ENCODE results near the gene NEURL1B. TPM values are rescaled to one million over a fixed set of nuclear protein-coding genes. Genes with fewer than 3 reads are reported as not detected.
"Not testable (repeated sequence)": the region's sequence is repeated elsewhere in the genome, so short reads cannot be mapped to it uniquely, and the experiment has no call there.

NEURL1B gene
- total RNA-seq, 1 experiment from 2014 or later: 2.8 TPM

DNA sequence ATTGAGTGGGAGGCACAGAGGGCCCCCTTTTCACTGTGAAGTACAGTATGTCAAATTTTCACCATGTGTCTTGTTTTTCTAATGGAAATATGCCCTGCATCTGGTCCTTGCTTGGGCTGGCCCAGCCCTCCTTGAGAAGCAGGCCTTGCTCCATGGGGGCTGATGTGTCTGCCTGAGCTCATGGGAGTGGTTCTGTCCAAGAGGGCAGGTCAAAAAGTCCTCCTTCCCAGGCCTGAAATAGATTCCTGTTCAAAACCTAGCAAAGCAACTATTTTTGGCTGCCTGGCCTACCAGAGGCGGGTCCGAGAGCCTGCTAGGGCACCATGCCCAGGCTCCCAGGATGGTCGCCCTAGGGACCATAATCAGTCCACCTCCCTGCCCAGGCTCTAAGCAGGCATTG lies 40.5 kb upstream of the NEURL1B start:
- intact Hi-C loops (cut with micrococcal nuclease; ENCODE audit: unreplicated experiment): no loop called here
- Mint-ChIP-seq H3K4me1 (ENCODE audit: low read depth, unreplicated experiment) (no peaks in the 10 kb centered on the region), H3K36me3 (ENCODE audit: insufficient read depth, unreplicated experiment) (no peaks in the 10 kb centered on the region), H3K27ac (ENCODE audit: unreplicated experiment) (no peak overlapping the region), H3K4me3 (ENCODE audit: low read depth, unreplicated experiment) (no peak overlapping the region), H3K9me3 (ENCODE audit: low read depth, unreplicated experiment) (no peaks in the 10 kb centered on the region), H3K27me3 (ENCODE audit: unreplicated experiment) (peaks cover 53% of the 10 kb centered on the region)
- no peak for DNase-seq
- CTCF ChIA-PET: no interaction called here
- BruUV-seq (replicated peaks): no TSS peak
- TF ChIP-seq, protein P1, sequence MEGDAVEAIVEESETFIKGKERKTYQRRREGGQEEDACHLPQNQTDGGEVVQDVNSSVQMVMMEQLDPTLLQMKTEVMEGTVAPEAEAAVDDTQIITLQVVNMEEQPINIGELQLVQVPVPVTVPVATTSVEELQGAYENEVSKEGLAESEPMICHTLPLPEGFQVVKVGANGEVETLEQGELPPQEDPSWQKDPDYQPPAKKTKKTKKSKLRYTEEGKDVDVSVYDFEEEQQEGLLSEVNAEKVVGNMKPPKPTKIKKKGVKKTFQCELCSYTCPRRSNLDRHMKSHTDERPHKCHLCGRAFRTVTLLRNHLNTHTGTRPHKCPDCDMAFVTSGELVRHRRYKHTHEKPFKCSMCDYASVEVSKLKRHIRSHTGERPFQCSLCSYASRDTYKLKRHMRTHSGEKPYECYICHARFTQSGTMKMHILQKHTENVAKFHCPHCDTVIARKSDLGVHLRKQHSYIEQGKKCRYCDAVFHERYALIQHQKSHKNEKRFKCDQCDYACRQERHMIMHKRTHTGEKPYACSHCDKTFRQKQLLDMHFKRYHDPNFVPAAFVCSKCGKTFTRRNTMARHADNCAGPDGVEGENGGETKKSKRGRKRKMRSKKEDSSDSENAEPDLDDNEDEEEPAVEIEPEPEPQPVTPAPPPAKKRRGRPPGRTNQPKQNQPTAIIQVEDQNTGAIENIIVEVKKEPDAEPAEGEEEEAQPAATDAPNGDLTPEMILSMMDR (IDR thresholded peaks at IDR 0.05; ENCODE audit: unreplicated experiment): no peak

DNA sequence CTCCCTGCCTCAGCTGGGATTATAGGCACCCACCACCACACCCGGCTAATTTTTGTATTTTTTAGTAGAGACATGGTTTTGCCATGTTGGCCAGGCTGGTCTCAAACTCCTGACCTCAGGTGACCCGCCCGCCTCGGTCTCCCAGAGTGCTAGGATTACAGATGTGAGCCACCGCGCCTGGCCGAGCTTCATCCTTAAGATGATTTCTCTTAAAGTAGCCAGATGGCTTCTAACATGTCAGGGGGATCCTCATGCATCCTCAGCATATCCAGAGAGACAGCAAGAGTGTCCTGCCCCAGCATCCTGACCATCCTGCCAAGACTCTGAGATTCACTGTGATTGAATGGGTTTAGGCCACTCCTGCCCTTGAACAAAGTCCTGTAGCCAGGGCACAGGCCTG lies 39.5 kb upstream of the NEURL1B start:
- DNase-seq; H3K4me1 Mint-ChIP-seq (ENCODE audit: low read depth, unreplicated experiment); H3K27ac Mint-ChIP-seq (ENCODE audit: unreplicated experiment); CTCF ChIA-PET; H3K9me3 Mint-ChIP-seq (ENCODE audit: low read depth, unreplicated experiment); H3K36me3 Mint-ChIP-seq (ENCODE audit: insufficient read depth, unreplicated experiment); H3K4me3 Mint-ChIP-seq (ENCODE audit: low read depth, unreplicated experiment); BruUV-seq (replicated peaks); intact Hi-C loops (cut with micrococcal nuclease; ENCODE audit: unreplicated experiment): not testable (repeated sequence)
- H3K27me3 Mint-ChIP-seq (ENCODE audit: unreplicated experiment): peaks cover 51% of the 10 kb centered on the region

DNA sequence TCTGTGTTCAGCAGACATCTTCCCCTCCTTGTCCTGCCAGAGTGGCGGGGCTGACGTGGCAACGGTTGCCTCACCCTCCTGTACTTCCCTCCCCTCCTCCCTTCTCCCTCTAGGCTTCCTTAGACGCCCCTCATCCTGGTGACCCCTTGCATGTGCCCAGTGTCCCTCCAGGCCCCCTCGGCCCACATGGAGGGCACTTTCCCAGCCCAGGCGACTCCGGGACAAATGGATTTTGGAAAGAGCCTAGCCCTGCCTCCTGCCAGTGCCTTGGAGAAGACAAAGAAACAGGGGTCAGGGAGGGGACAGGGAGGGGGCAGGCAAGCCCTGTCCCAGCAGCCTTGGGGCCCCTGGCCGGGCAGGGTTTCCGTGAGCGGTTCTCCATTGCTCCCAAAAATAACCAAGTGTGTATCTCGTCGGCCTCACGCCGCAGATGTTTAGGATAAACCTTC lies 38.3 kb upstream of the NEURL1B start:
- H3K9me3 Mint-ChIP-seq (ENCODE audit: low read depth, unreplicated experiment): no peaks in the 10 kb centered on the region
- CTCF ChIA-PET: no interaction called here
- no peak for DNase-seq
- intact Hi-C loops (cut with micrococcal nuclease; ENCODE audit: unreplicated experiment): no loop called here
- TF ChIP-seq, protein P1 (IDR thresholded peaks at IDR 0.05; ENCODE audit: unreplicated experiment): no peak
- H3K27ac Mint-ChIP-seq (ENCODE audit: unreplicated experiment): no peak overlapping the region
- no peak overlapping the region for H3K4me3 Mint-ChIP-seq (ENCODE audit: low read depth, unreplicated experiment)
- no peaks in the 10 kb centered on the region for H3K36me3 Mint-ChIP-seq (ENCODE audit: insufficient read depth, unreplicated experiment)
- H3K27me3 Mint-ChIP-seq (ENCODE audit: unreplicated experiment): peaks cover 51% of the 10 kb centered on the region
- BruUV-seq (replicated peaks): no TSS peak
- H3K4me1 Mint-ChIP-seq (ENCODE audit: low read depth, unreplicated experiment): no peaks in the 10 kb centered on the region

DNA sequence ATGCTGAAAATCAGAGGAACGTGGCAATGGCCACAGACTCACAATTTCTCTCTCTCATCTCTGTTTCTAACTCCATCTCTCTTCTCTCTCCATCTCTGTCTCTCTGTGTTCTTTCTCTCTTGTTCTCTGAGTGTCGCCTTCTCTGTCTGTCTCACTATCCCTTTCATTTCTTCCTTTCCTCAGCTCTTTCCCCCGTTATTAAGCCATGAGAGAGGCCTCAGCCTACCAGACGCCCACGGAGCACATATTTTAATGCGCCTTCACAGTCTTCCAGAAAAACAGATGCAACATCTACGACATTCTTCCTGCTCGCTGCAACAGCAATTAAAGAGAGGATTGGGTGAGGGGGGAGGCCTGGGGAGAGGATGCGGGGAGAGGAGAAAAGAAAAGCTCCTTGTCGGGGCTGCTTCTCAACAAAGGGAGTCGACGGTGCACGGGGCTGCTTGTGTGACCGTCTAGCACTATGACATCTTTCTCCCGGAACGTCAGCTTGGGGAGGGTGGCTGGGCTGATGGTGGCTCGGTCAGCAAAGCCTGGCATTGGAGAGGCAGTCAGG lies 37.7 kb upstream of the NEURL1B start:
- CTCF ChIA-PET: no interaction called here
- H3K4me1 Mint-ChIP-seq (ENCODE audit: low read depth, unreplicated experiment): no peaks in the 10 kb centered on the region
- DNase-seq: no peak
- intact Hi-C loops (cut with micrococcal nuclease; ENCODE audit: unreplicated experiment): no loop called here
- no TSS peak for BruUV-seq (replicated peaks)
- no peak overlapping the region for H3K4me3 Mint-ChIP-seq (ENCODE audit: low read depth, unreplicated experiment)
- H3K9me3 Mint-ChIP-seq (ENCODE audit: low read depth, unreplicated experiment): no peaks in the 10 kb centered on the region
- no peak overlapping the region for H3K27ac Mint-ChIP-seq (ENCODE audit: unreplicated experiment)
- TF ChIP-seq, protein P1 (IDR thresholded peaks at IDR 0.05; ENCODE audit: unreplicated experiment): no peak
- H3K36me3 Mint-ChIP-seq (ENCODE audit: insufficient read depth, unreplicated experiment): no peaks in the 10 kb centered on the region
- H3K27me3 Mint-ChIP-seq (ENCODE audit: unreplicated experiment): peaks cover 56% of the 10 kb centered on the region

DNA sequence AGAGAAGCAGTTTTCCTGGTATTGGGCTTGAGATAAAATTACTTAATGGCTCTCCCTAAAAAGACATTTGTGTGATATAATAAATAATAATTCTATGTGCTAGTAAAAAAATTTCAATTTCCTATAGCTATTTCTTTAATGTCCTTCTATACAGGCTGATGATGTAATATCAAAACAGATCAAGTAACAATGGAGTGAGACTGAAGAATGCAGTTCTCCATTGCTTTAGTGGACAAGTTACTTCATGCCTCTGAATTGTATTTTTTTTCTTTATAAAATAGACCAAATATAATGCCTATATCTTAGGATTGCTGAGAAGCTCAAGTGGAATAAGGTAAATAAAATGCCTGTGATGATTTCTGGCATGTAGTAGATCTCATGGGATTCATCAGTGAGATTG lies 35.6 kb upstream of the NEURL1B start:
- TF ChIP-seq, protein P1 (IDR thresholded peaks at IDR 0.05; ENCODE audit: unreplicated experiment): no peak
- H3K27ac Mint-ChIP-seq (ENCODE audit: unreplicated experiment): no peak overlapping the region
- CTCF ChIA-PET: no interaction called here
- no TSS peak for BruUV-seq (replicated peaks)
- no peaks in the 10 kb centered on the region for H3K4me1 Mint-ChIP-seq (ENCODE audit: low read depth, unreplicated experiment)
- peaks cover 76% of the 10 kb centered on the region for H3K27me3 Mint-ChIP-seq (ENCODE audit: unreplicated experiment)
- intact Hi-C loops (cut with micrococcal nuclease; ENCODE audit: unreplicated experiment): no loop called here
- no peak for DNase-seq
- H3K9me3 Mint-ChIP-seq (ENCODE audit: low read depth, unreplicated experiment): no peaks in the 10 kb centered on the region
- H3K4me3 Mint-ChIP-seq (ENCODE audit: low read depth, unreplicated experiment): no peak overlapping the region
- H3K36me3 Mint-ChIP-seq (ENCODE audit: insufficient read depth, unreplicated experiment): no peaks in the 10 kb centered on the region

All from Calu3 (cell line).